Ovary (tissue), 3 donors: ENCODE data around the gene DPP7.

Source experiments
- EP300 ChIP-seq: sonication (generic); formaldehyde crosslinking; IDR thresholded peaks from one replicate; pipeline ENCODE4 v1.6.1; 2017; ENCODE audit warnings: antibody characterized with exemption
- POLR2A ChIP-seq: fragments of 450-650 bp; IDR thresholded peaks from one replicate; pipeline ENCODE4 v1.6.1; 2017; ENCODE audit warnings: antibody characterized with exemption, mild to moderate bottlenecking, moderate library complexity
- TF ChIP-seq, protein P1 (sequence below), 3 donors: fragments of 450-650 bp in 2 of 3; fragments of 200-600 bp in 1 of 3; IDR thresholded peaks; one replicate each; pipeline versions ENCODE4 v1.5.1 to v1.8.0; 2016 to 2022; ENCODE audit warnings: antibody characterized with exemption in 3 of 3, mild to moderate bottlenecking in 1 of 3
- donor health status: DM: no; HTN: no; CAD: no.

DNA sequence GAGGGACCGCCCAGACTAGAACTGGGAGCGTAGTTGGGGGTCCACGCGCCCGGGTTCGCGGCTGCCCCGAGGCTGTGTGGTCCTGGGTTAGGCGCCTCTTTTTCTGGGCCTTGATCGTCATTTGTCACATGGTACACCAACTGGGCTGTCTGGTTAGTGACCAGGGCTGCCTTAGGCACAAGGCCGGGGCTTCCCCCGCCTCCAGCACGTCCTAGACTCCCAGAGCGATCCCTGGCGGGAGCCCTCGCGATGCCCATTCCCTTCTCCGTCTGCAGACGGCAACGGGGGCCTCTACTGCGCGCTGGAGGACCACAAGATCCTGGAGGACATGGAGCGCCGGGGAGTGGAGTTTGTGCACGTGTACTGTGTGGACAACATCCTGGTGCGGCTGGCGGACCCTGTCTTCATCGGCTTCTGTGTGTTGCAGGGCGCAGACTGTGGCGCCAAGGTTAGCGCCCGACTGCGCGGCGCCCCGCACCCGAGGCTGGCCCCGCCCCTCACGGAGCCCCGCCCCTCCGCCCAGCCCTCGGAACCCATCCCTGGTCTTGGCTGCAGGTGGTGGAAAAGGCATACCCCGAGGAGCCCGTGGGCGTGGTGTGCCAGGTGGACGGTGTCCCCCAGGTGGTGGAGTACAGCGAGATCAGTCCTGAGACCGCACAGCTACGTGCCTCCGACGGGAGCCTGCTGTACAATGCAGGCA lies 35.7 kb downstream of the DPP7 start:
- TF ChIP-seq, protein P1, sequence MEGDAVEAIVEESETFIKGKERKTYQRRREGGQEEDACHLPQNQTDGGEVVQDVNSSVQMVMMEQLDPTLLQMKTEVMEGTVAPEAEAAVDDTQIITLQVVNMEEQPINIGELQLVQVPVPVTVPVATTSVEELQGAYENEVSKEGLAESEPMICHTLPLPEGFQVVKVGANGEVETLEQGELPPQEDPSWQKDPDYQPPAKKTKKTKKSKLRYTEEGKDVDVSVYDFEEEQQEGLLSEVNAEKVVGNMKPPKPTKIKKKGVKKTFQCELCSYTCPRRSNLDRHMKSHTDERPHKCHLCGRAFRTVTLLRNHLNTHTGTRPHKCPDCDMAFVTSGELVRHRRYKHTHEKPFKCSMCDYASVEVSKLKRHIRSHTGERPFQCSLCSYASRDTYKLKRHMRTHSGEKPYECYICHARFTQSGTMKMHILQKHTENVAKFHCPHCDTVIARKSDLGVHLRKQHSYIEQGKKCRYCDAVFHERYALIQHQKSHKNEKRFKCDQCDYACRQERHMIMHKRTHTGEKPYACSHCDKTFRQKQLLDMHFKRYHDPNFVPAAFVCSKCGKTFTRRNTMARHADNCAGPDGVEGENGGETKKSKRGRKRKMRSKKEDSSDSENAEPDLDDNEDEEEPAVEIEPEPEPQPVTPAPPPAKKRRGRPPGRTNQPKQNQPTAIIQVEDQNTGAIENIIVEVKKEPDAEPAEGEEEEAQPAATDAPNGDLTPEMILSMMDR (IDR thresholded peaks at IDR 0.05) = no peak
- TF ChIP-seq POLR2A = no peak
- TF ChIP-seq EP300 = no peak
